ENCODE data around the gene LEO1. TPM values are rescaled to one million over a fixed set of nuclear protein-coding genes. Genes with fewer than 3 reads are reported as not detected.

The LEO1 gene
- total and polyA plus RNA-seq, 7 experiments from 2014 or later, result 9.2 to 33.2 (median 19.3) TPM

GRCh38 chr15:51970132-51970817 is 1.3 kb downstream of the LEO1 start:
- CTCF ChIA-PET, result interaction anchor here (0.9 to 2.6 kb wide), 4 partner anchors 14 to 107 kb away, joined by 3 to 13 read pairs (median 4); no protein-coding TSS in a partner anchor
- H3K27me3 Mint-ChIP-seq, result peaks cover 0 to 3% (median 0%) of the 10 kb centered on the region in 5 donors
- H3K4me1 Mint-ChIP-seq, result peaks cover 20 to 45% (median 38%) of the 10 kb centered on the region in 7 donors
- H3K27ac ChIP-seq (ENCODE audit: low read depth, low read length), result no peak overlapping the region
- H3K36me3 Mint-ChIP-seq, result peaks cover 12 to 28% (median 25%) of the 10 kb centered on the region in 5 donors
- intact Hi-C loops (cut with micrococcal nuclease), result loop anchor here in 1 of 2 donors (5.0 kb wide), 3 partner anchors 37 to 707 kb away; partner anchors contain the start of genes ATOSA and TMOD3
- H3K27me3 ChIP-seq (ENCODE audit: control insufficient read depth in 2 of 2, insufficient read depth in 2 of 2, low read length in 2 of 2), result no peaks in the 10 kb centered on the region
- H3K27ac Mint-ChIP-seq, result peak overlapping the region; percentile 94 to 100 (median 98)
- ATAC-seq (no peak), DNase-seq (no peak)
- H3K36me3 ChIP-seq (ENCODE audit: control insufficient read depth in 2 of 3, insufficient read depth in 3 of 3, low read length in 3 of 3), result peaks cover 0 to 12% (median 0%) of the 10 kb centered on the region in 3 experiments
- peaks cover 11 to 13% of the 10 kb centered on the region in 2 donors for H3K4me1 ChIP-seq (ENCODE audit: control insufficient read depth in 2 of 2, insufficient read depth in 2 of 2, low read length in 2 of 2)
- H3K4me3 Mint-ChIP-seq, result peak overlapping the region; percentile 97 to 99 (median 98)
- POLR2A ChIA-PET, result interaction anchor here (0.6 to 3.4 kb wide), 6 partner anchors 11 to 1025 kb away, joined by 3 to 19 read pairs (median 8); no protein-coding TSS in a partner anchor
- H3K9me3 Mint-ChIP-seq, result peaks cover 0 to 27% (median 9%) of the 10 kb centered on the region in 11 donors
- H3K9me3 ChIP-seq (ENCODE audit: control insufficient read depth in 2 of 3, low read length in 3 of 3), result peaks cover 0 to 10% (median 0%) of the 10 kb centered on the region in 3 experiments
- peak overlapping the region; percentile 95 for H3K4me3 ChIP-seq (ENCODE audit: low read length)

DNA sequence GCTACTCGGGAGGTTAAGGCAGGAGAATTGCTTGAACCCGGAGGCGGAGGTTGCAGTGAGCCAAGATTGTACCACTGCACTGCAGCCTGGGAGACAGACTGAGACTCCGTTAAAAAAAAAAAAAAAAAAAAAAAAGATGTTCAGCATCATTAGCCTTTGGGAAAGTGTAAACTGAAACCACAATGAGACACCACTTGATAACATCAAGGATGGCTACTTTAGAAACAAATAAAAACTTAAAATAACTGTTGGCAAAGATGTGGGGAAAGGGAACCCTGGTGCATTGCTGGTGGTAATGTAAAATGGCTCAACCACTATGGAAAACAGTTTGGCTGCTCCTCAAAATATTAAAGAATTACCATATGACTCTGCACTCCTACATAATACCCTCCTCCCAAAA is 1.9 kb downstream of the LEO1 start:
- CTCF ChIA-PET, result interaction anchor here (1.3 kb wide), 1 partner anchor 14 kb away, joined by 3 read pairs; no protein-coding TSS in a partner anchor
- H3K27me3 Mint-ChIP-seq, result peaks cover 0 to 3% (median 0%) of the 10 kb centered on the region in 5 donors
- peaks cover 22 to 50% (median 42%) of the 10 kb centered on the region in 7 donors for H3K4me1 Mint-ChIP-seq
- Histone ChIP-seq H3K27ac (ENCODE audit: low read depth, low read length) (no peak overlapping the region), H3K27me3 (ENCODE audit: control insufficient read depth in 2 of 2, insufficient read depth in 2 of 2, low read length in 2 of 2) (no peaks in the 10 kb centered on the region), H3K36me3 (ENCODE audit: control insufficient read depth in 2 of 3, insufficient read depth in 3 of 3, low read length in 3 of 3) (peaks cover 0 to 16% (median 0%) of the 10 kb centered on the region in 3 experiments), H3K9me3 (ENCODE audit: control insufficient read depth in 2 of 3, low read length in 3 of 3) (peaks cover 0 to 10% (median 0%) of the 10 kb centered on the region in 3 experiments), H3K4me3 (ENCODE audit: low read length) (no peak overlapping the region), H3K4me1 (ENCODE audit: control insufficient read depth in 2 of 2, insufficient read depth in 2 of 2, low read length in 2 of 2) (peaks cover 11 to 13% of the 10 kb centered on the region in 2 donors)
- DNase-seq (no peak), ATAC-seq (no peak)
- POLR2A ChIA-PET, result no interaction called here
- peak overlapping the region in 9 of 10 donors; percentile 3 to 99 (median 98) for H3K4me3 Mint-ChIP-seq
- peaks cover 0 to 27% (median 9%) of the 10 kb centered on the region in 11 donors for H3K9me3 Mint-ChIP-seq
- H3K27ac Mint-ChIP-seq, result peak overlapping the region in 2 of 9 donors; percentile 56 to 63
- H3K36me3 Mint-ChIP-seq, result peaks cover 12 to 31% (median 29%) of the 10 kb centered on the region in 5 donors
- intact Hi-C loops (cut with micrococcal nuclease), result loop anchor here in 1 of 2 donors (5.0 kb wide), 3 partner anchors 38 to 708 kb away; partner anchors contain the start of genes ATOSA and TMOD3

DNA sequence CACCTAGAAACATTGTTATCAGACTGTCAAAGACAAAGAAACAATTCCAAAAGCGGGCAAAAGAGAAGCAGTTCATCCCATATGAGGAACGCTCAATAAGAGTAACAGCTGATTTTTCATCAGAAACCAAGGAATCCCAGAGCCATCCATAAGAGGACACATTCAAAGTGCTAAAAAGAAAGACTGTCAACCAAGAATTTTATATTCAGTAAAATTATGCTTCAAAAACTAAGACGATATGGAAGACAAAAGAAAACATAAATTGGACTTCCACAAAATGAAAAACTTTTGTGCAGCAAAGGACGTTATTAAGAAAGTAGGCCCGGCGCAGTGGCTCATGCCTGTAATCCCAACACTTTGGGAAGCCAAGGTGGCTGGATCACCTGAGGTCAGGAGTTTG is 4.0 kb downstream of the LEO1 start:
- H3K36me3 Mint-ChIP-seq, result peaks cover 12 to 42% (median 40%) of the 10 kb centered on the region in 5 donors
- Histone ChIP-seq H3K36me3 (ENCODE audit: control insufficient read depth in 2 of 3, insufficient read depth in 3 of 3, low read length in 3 of 3) (peaks cover 0 to 21% (median 0%) of the 10 kb centered on the region in 3 experiments), H3K9me3 (ENCODE audit: control insufficient read depth in 2 of 3, low read length in 3 of 3) (peaks cover 0 to 10% (median 0%) of the 10 kb centered on the region in 3 experiments), H3K27ac (ENCODE audit: low read depth, low read length) (no peak overlapping the region), H3K27me3 (ENCODE audit: control insufficient read depth in 2 of 2, insufficient read depth in 2 of 2, low read length in 2 of 2) (no peaks in the 10 kb centered on the region), H3K4me3 (ENCODE audit: low read length) (no peak overlapping the region), H3K4me1 (ENCODE audit: control insufficient read depth in 2 of 2, insufficient read depth in 2 of 2, low read length in 2 of 2) (peaks cover 11 to 13% of the 10 kb centered on the region in 2 donors)
- H3K9me3 Mint-ChIP-seq, result peaks cover 0 to 27% (median 9%) of the 10 kb centered on the region in 11 donors
- peaks cover 0 to 3% (median 0%) of the 10 kb centered on the region in 5 donors for H3K27me3 Mint-ChIP-seq
- intact Hi-C loops (cut with micrococcal nuclease), result no loop called here
- peak overlapping the region in 1 of 10 donors; percentile 2 for H3K4me3 Mint-ChIP-seq
- peak overlapping the region in 2 of 9 donors; percentile 12 to 29 for H3K27ac Mint-ChIP-seq
- ChIA-PET CTCF (no interaction called here), POLR2A (no interaction called here)
- DNase-seq (no peak), ATAC-seq (no peak)
- H3K4me1 Mint-ChIP-seq, result peaks cover 21 to 51% (median 48%) of the 10 kb centered on the region in 7 donors

DNA sequence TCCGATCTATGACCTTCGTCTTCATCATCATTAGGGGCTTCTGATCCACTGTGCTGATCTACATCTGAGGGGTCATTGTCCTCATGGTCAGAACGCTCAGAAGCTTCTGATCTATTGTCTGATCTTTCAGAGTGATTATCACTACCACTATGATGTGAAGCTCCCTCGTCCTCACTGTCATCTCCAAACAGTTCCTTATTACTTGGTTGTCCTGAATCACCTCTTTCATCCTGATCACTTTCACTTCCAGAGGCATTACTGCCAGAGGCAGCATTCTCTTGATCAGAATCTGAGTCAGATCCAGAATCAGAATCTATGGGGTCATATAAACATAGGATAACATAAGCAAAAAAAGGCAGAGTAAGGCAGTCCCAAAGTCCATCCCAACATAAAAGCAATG is 5.4 kb downstream of the LEO1 start:
- CTCF ChIA-PET, result no interaction called here
- no peak for ATAC-seq

DNA sequence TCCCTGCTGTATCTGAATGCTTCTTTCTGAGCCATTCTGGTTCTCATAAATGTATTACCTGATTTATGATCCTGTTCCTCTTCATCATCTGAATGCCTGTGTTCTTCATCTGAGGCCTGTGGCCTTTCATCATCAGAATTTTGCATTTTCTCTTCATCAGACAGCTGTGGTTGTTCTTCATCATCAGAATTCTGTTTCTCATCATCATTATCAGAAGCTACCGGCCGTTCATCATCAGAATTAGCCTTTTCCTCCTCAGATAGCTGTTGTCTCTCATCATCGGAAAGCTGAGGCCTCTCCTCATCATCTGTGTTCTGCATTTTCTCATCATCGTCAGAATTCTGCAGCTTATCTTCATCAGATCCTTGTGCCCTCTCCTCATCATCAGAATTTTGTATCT is 5.9 kb downstream of the LEO1 start:
- CTCF ChIA-PET, result interaction anchor here (1.1 kb wide), 1 partner anchor 40 kb away, joined by 3 read pairs; no protein-coding TSS in a partner anchor
- Mint-ChIP-seq H3K27me3 (no peaks in the 10 kb centered on the region), H3K27ac (no peak overlapping the region), H3K36me3 (peaks cover 16 to 53% (median 45%) of the 10 kb centered on the region in 5 donors), H3K4me3 (peak overlapping the region in 1 of 10 donors; percentile 14), H3K9me3 (peaks cover 0 to 22% (median 9%) of the 10 kb centered on the region in 11 donors), H3K4me1 (peaks cover 15 to 41% (median 39%) of the 10 kb centered on the region in 7 donors)
- no peak for ATAC-seq
- POLR2A ChIA-PET, result interaction anchor here (0.5 kb wide), 1 partner anchor 241 kb away, joined by 4 read pairs; no protein-coding TSS in a partner anchor
- Histone ChIP-seq H3K27me3 (ENCODE audit: control insufficient read depth in 2 of 2, insufficient read depth in 2 of 2, low read length in 2 of 2) (no peaks in the 10 kb centered on the region), H3K27ac (ENCODE audit: low read depth, low read length) (no peak overlapping the region), H3K9me3 (ENCODE audit: control insufficient read depth in 2 of 3, low read length in 3 of 3) (peaks cover 0 to 10% (median 0%) of the 10 kb centered on the region in 3 experiments), H3K36me3 (ENCODE audit: control insufficient read depth in 2 of 3, insufficient read depth in 3 of 3, low read length in 3 of 3) (peaks cover 0 to 36% (median 3%) of the 10 kb centered on the region in 3 experiments), H3K4me3 (ENCODE audit: low read length) (no peak overlapping the region), H3K4me1 (ENCODE audit: control insufficient read depth in 2 of 2, insufficient read depth in 2 of 2, low read length in 2 of 2) (peaks cover 8 to 9% of the 10 kb centered on the region in 2 donors)
- intact Hi-C loops (cut with micrococcal nuclease), result no loop called here
- DNase-seq, result no peak

More for the DNA sequence above, 5.4 kb downstream of the LEO1 start:
- Mint-ChIP-seq H3K4me3 (peak overlapping the region in 2 of 10 donors; percentile 4 to 16), H3K27ac (peak overlapping the region in 1 of 9 donors; percentile 69), H3K36me3 (peaks cover 15 to 51% (median 43%) of the 10 kb centered on the region in 5 donors), H3K9me3 (peaks cover 0 to 22% (median 9%) of the 10 kb centered on the region in 11 donors), H3K4me1 (peaks cover 20 to 46% (median 44%) of the 10 kb centered on the region in 7 donors), H3K27me3 (no peaks in the 10 kb centered on the region)
- H3K9me3 ChIP-seq (ENCODE audit: control insufficient read depth in 2 of 3, low read length in 3 of 3), result peaks cover 0 to 10% (median 0%) of the 10 kb centered on the region in 3 experiments
- H3K4me3 ChIP-seq (ENCODE audit: low read length), result no peak overlapping the region
- no peak for DNase-seq
- POLR2A ChIA-PET, result interaction anchor here (0.5 kb wide), 1 partner anchor 241 kb away, joined by 4 read pairs; no protein-coding TSS in a partner anchor
- intact Hi-C loops (cut with micrococcal nuclease), result no loop called here
- no peak overlapping the region for H3K27ac ChIP-seq (ENCODE audit: low read depth, low read length)
- peaks cover 0 to 31% (median 0%) of the 10 kb centered on the region in 3 experiments for H3K36me3 ChIP-seq (ENCODE audit: control insufficient read depth in 2 of 3, insufficient read depth in 3 of 3, low read length in 3 of 3)
- peaks cover 11 to 13% of the 10 kb centered on the region in 2 donors for H3K4me1 ChIP-seq (ENCODE audit: control insufficient read depth in 2 of 2, insufficient read depth in 2 of 2, low read length in 2 of 2)
- no peaks in the 10 kb centered on the region for H3K27me3 ChIP-seq (ENCODE audit: control insufficient read depth in 2 of 2, insufficient read depth in 2 of 2, low read length in 2 of 2)

DNA sequence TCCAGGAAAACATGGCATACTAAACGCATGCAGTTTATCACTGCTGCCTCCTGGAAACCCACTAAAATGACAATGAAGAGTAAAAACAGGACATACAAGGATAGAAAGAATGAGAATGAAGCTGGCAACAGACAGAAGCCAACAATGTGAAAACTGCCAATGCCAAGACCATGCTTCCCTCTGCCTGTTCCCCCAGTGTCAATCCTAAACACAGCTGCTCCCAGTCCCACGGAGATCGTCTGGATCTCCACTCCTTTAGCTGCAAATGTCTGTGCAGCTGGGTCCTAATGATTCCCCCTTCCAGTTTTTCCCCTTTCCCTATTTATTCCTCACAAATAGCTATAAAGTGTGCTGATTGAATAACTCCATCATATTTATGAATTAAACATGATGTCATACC is 16.1 kb downstream of the LEO1 start:
- Mint-ChIP-seq H3K27ac (peak overlapping the region in 1 of 9 donors; percentile 26), H3K4me3 (no peak overlapping the region), H3K9me3 (no peaks in the 10 kb centered on the region), H3K27me3 (no peaks in the 10 kb centered on the region), H3K4me1 (peaks cover 0 to 6% (median 0%) of the 10 kb centered on the region in 7 donors), H3K36me3 (peaks cover 12 to 65% (median 43%) of the 10 kb centered on the region in 5 donors)
- ChIA-PET CTCF (interaction anchor here (0.8 kb wide), 1 partner anchor 15 kb away, joined by 3 read pairs; no protein-coding TSS in a partner anchor), POLR2A (no interaction called here)
- no peaks in the 10 kb centered on the region for H3K4me1 ChIP-seq (ENCODE audit: control insufficient read depth in 2 of 2, insufficient read depth in 2 of 2, low read length in 2 of 2)
- DNase-seq (no peak), ATAC-seq (no peak)
- H3K9me3 ChIP-seq (ENCODE audit: control insufficient read depth in 2 of 3, low read length in 3 of 3), result no peaks in the 10 kb centered on the region
- no peaks in the 10 kb centered on the region for H3K27me3 ChIP-seq (ENCODE audit: control insufficient read depth in 2 of 2, insufficient read depth in 2 of 2, low read length in 2 of 2)
- intact Hi-C loops (cut with micrococcal nuclease), result no loop called here
- H3K36me3 ChIP-seq (ENCODE audit: control insufficient read depth in 2 of 3, insufficient read depth in 3 of 3, low read length in 3 of 3), result peaks cover 39 to 75% (median 41%) of the 10 kb centered on the region in 3 experiments
- no peak overlapping the region for H3K27ac ChIP-seq (ENCODE audit: low read depth, low read length)
- H3K4me3 ChIP-seq (ENCODE audit: low read length), result no peak overlapping the region

Data from naive thymus-derived CD4-positive, alpha-beta T cell (primary cell).